WTC11 (cell line): Measurements from ENCODE around the gene REN. TPM values are rescaled to one million over a fixed set of nuclear protein-coding genes. Genes with fewer than 3 reads are reported as not detected.

Source experiments
- ATAC-seq: fragments of 200-7000 bp; cut with Tn5 transposase; 2 replicates; pipeline ENCODE4 v1.10.0; 2021; ENCODE audit warnings: mild to moderate bottlenecking, moderate library complexity
- CTCF ChIA-PET: fragments of 300-600 bp; sonication (Branson Sonifier 250); formaldehyde crosslinking; loops from one replicate; lab custom pipeline; 2021; ENCODE audit warnings: antibody characterized with exemption; lab: Charles Lee
- POLR2A ChIA-PET: fragments of 350-600 bp; sonication (Branson Sonifier 250); formaldehyde crosslinking; loops from one replicate; lab custom pipeline; 2021; ENCODE audit warnings: antibody characterized with exemption; lab: Charles Lee
- DNase-seq: peaks from one replicate; pipeline ENCODE4 v3.0.0; 2021; ENCODE audit warnings: low spot score
- H3K27ac Mint-ChIP-seq: 2 replicates; pipeline ENCODE4 v1.8.0; 2021; ENCODE audit warnings: mixed read lengths
- H3K27me3 Mint-ChIP-seq: 2 replicates; pipeline ENCODE4 v1.8.0; 2021; ENCODE audit warnings: low read depth, mild to moderate bottlenecking, moderate library complexity, mixed read lengths
- H3K36me3 Mint-ChIP-seq: 2 replicates; pipeline ENCODE4 v1.8.0; 2021; ENCODE audit warnings: mixed read lengths
- H3K4me1 Mint-ChIP-seq: 2 replicates; pipeline ENCODE4 v1.8.0; 2022; ENCODE audit warnings: mixed read lengths
- H3K4me3 Mint-ChIP-seq: 2 replicates; pipeline ENCODE4 v1.8.0; 2021; ENCODE audit warnings: mild to moderate bottlenecking, moderate library complexity, mixed read lengths
- H3K9me3 Mint-ChIP-seq: 2 replicates; pipeline ENCODE4 v1.8.0; 2021; ENCODE audit warnings: mixed read lengths
- CTCF ChIP-seq: fragments of 200-600 bp; IDR thresholded peaks from 2 replicates; pipeline ENCODE4 v1.8.0; 2022; ENCODE audit warnings: antibody characterized with exemption
- E2F1 ChIP-seq: sonication (generic); formaldehyde crosslinking; IDR thresholded peaks from 2 replicates; pipeline ENCODE4 v1.8.0; 2022; ENCODE audit warnings: mild to moderate bottlenecking, missing genetic modification reagents
- ESRRA ChIP-seq: sonication (generic); formaldehyde crosslinking; IDR thresholded peaks from 2 replicates; pipeline ENCODE4 v1.8.1; 2022; ENCODE audit warnings: mild to moderate bottlenecking, missing genetic modification reagents, borderline replicate concordance
- HMGXB4 ChIP-seq: sonication (generic); formaldehyde crosslinking; IDR thresholded peaks from 2 replicates; pipeline ENCODE4 v1.8.1; 2023; ENCODE audit warnings: mild to moderate bottlenecking, moderate library complexity, missing genetic modification reagents
- IRF2 ChIP-seq: sonication (generic); formaldehyde crosslinking; IDR thresholded peaks from 2 replicates; pipeline ENCODE4 v1.8.0; 2022; ENCODE audit warnings: low read depth, missing genetic modification reagents, borderline replicate concordance
- JAZF1 ChIP-seq: fragments of 250-450 bp; sonication (Bioruptor Pico); IDR thresholded peaks from 2 replicates; pipeline ENCODE4 v1.9.0; 2021; ENCODE audit warnings: moderate library complexity, mild to moderate bottlenecking, inconsistent platforms
- MXD4 ChIP-seq: fragments of 250-450 bp; sonication (Bioruptor Pico); IDR thresholded peaks from 2 replicates; pipeline ENCODE4 v1.8.0; 2021; ENCODE audit warnings: mild to moderate bottlenecking, moderate library complexity, borderline replicate concordance
- NFE2L1 ChIP-seq: sonication (generic); formaldehyde crosslinking; IDR thresholded peaks from 2 replicates; pipeline ENCODE4 v1.8.1; 2023; ENCODE audit warnings: missing genetic modification reagents
- NR1H2 ChIP-seq: sonication (generic); formaldehyde crosslinking; IDR thresholded peaks from 2 replicates; pipeline ENCODE4 v1.9.0; 2021; ENCODE audit warnings: mild to moderate bottlenecking, moderate library complexity, missing genetic modification reagents
- NR3C1 ChIP-seq: sonication (generic); formaldehyde crosslinking; conservative IDR thresholded peaks from 2 replicates; pipeline ENCODE4 v1.8.1; 2023; ENCODE audit warnings: low read depth, mild to moderate bottlenecking, missing genetic modification reagents
- TP53 ChIP-seq: sonication (generic); formaldehyde crosslinking; IDR thresholded peaks from 2 replicates; pipeline ENCODE4 v1.8.1; 2023; ENCODE audit warnings: mild to moderate bottlenecking, missing genetic modification reagents
- ZBTB21 ChIP-seq: sonication (generic); formaldehyde crosslinking; IDR thresholded peaks from 2 replicates; pipeline ENCODE4 v1.8.1; 2023; ENCODE audit warnings: mild to moderate bottlenecking, missing genetic modification reagents, borderline replicate concordance
- ZMAT4 ChIP-seq: fragments of 250-450 bp; sonication (Bioruptor Pico); IDR thresholded peaks from 2 replicates; pipeline ENCODE4 v1.9.0; 2021; ENCODE audit warnings: mild to moderate bottlenecking
- ZNF138 ChIP-seq: sonication (generic); formaldehyde crosslinking; conservative IDR thresholded peaks from 2 replicates; pipeline ENCODE4 v1.8.1; 2022; ENCODE audit warnings: mild to moderate bottlenecking, moderate library complexity, missing genetic modification reagents
- ZNF281 ChIP-seq: sonication (generic); formaldehyde crosslinking; IDR thresholded peaks from 2 replicates; pipeline ENCODE4 v1.8.0; 2023; ENCODE audit warnings: mild to moderate bottlenecking, missing genetic modification reagents
- total RNA-seq: library from RNA; stranded (reverse); gene quantifications from 3 replicates; pipeline ENCODE4 v1.2.3, GENCODE V29; 2021
- TF ChIP-seq, protein P1 (sequence below): sonication (generic); formaldehyde crosslinking; IDR thresholded peaks from 2 replicates; pipeline ENCODE4 v1.8.0; 2023; ENCODE audit warnings: missing genetic modification reagents, mild to moderate bottlenecking, borderline replicate concordance
- TF ChIP-seq, protein P2 (sequence below): sonication (generic); formaldehyde crosslinking; conservative IDR thresholded peaks from 2 replicates; pipeline ENCODE4 v1.8.1; 2022; ENCODE audit warnings: mild to moderate bottlenecking, missing genetic modification reagents

REN gene
- total RNA-seq, 1 experiment from 2014 or later = not detected

GRCh38 chr1:204178487-204179281, 12.5 kb upstream of the REN start:
- Mint-ChIP-seq H3K4me1 (no peaks in the 10 kb centered on the region), H3K36me3 (no peaks in the 10 kb centered on the region), H3K27me3 (peaks cover 40% of the 10 kb centered on the region), H3K4me3 (no peak overlapping the region), H3K27ac (no peak overlapping the region), H3K9me3 (peaks cover 17% of the 10 kb centered on the region)
- POLR2A ChIA-PET = no interaction called here
- CTCF ChIA-PET = interaction anchor here (4.9 kb wide), 1 partner anchor 16 kb away, joined by 20 read pairs; no protein-coding TSS in a partner anchor
- DNase-seq = no peak
- TF ChIP-seq IRF2 (CRISPR knock-in tag) (no peak), NR1H2 (CRISPR knock-in tag) (no peak)
- ATAC-seq = no peak

- CTCF ChIA-PET = interaction anchor here (1.5 to 4.9 kb wide), 3 partner anchors 12 to 30 kb away, joined by 3 to 20 read pairs (median 9); no protein-coding TSS in a partner anchor
- no peak for DNase-seq
- no peaks in the 10 kb centered on the region for H3K4me1 Mint-ChIP-seq
- no peak for ATAC-seq
- H3K36me3 Mint-ChIP-seq = no peaks in the 10 kb centered on the region
- H3K27me3 Mint-ChIP-seq = peaks cover 42% of the 10 kb centered on the region
- TF ChIP-seq NFE2L1 (CRISPR knock-in tag) = no peak
- TF ChIP-seq ZNF138 = no peak
- TF ChIP-seq, protein P1, sequence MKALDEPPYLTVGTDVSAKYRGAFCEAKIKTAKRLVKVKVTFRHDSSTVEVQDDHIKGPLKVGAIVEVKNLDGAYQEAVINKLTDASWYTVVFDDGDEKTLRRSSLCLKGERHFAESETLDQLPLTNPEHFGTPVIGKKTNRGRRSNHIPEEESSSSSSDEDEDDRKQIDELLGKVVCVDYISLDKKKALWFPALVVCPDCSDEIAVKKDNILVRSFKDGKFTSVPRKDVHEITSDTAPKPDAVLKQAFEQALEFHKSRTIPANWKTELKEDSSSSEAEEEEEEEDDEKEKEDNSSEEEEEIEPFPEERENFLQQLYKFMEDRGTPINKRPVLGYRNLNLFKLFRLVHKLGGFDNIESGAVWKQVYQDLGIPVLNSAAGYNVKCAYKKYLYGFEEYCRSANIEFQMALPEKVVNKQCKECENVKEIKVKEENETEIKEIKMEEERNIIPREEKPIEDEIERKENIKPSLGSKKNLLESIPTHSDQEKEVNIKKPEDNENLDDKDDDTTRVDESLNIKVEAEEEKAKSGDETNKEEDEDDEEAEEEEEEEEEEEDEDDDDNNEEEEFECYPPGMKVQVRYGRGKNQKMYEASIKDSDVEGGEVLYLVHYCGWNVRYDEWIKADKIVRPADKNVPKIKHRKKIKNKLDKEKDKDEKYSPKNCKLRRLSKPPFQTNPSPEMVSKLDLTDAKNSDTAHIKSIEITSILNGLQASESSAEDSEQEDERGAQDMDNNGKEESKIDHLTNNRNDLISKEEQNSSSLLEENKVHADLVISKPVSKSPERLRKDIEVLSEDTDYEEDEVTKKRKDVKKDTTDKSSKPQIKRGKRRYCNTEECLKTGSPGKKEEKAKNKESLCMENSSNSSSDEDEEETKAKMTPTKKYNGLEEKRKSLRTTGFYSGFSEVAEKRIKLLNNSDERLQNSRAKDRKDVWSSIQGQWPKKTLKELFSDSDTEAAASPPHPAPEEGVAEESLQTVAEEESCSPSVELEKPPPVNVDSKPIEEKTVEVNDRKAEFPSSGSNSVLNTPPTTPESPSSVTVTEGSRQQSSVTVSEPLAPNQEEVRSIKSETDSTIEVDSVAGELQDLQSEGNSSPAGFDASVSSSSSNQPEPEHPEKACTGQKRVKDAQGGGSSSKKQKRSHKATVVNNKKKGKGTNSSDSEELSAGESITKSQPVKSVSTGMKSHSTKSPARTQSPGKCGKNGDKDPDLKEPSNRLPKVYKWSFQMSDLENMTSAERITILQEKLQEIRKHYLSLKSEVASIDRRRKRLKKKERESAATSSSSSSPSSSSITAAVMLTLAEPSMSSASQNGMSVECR (CRISPR knock-in tag) = no peak
- TF ChIP-seq JAZF1 (CRISPR knock-in tag) = no peak
- TF ChIP-seq ZMAT4 (CRISPR knock-in tag) = no peak
- TF ChIP-seq NR1H2 (CRISPR knock-in tag) = no peak
- no peak for TF ChIP-seq E2F1 (CRISPR knock-in tag)
- no peak overlapping the region for H3K4me3 Mint-ChIP-seq
- POLR2A ChIA-PET = no interaction called here
- no peak overlapping the region for H3K27ac Mint-ChIP-seq
- peaks cover 23% of the 10 kb centered on the region for H3K9me3 Mint-ChIP-seq
Measured at GRCh38 chr1:204177133-204177532, 11.0 kb upstream of the REN start.

DNA sequence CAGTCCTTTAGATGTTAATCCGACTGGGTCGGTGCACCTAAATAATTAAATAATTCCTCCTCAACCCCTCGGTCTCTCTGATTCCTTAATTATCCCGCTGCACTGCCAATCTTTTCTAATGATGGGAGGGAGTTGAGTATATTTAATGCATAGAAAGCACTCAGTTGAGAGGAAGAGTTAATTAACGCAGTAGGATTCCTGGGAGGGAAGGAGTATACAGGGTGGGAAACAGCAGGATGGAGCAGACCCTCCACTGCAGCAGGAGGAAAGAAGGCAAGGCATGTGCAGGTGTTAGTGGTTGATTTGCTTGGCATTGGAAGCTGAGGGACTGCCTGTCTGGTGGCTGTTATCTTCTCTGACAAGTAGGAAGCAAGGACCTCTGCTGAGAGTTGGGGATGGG, 9.9 kb upstream of the REN start:
- H3K9me3 Mint-ChIP-seq = peaks cover 28% of the 10 kb centered on the region
- POLR2A ChIA-PET = interaction anchor here (0.6 kb wide), 1 partner anchor 18 kb away, joined by 4 read pairs; no protein-coding TSS in a partner anchor
- TF ChIP-seq, protein P2, sequence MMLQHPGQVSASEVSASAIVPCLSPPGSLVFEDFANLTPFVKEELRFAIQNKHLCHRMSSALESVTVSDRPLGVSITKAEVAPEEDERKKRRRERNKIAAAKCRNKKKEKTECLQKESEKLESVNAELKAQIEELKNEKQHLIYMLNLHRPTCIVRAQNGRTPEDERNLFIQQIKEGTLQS (CRISPR knock-in tag) = no peak
- TF ChIP-seq TP53 (CRISPR knock-in tag) (no peak), MXD4 (no peak), CTCF (no peak), ESRRA (CRISPR knock-in tag) (no peak), HMGXB4 (CRISPR knock-in tag) (no peak), ZNF281 (CRISPR knock-in tag) (no peak), ZBTB21 (no peak), NR3C1 (CRISPR knock-in tag) (no peak)

More for the DNA sequence above, 9.9 kb upstream of the REN start:
- ATAC-seq = no peak
- DNase-seq = no peak
- Mint-ChIP-seq H3K27me3 (peaks cover 45% of the 10 kb centered on the region), H3K4me3 (no peak overlapping the region), H3K36me3 (peaks cover 4% of the 10 kb centered on the region), H3K27ac (no peak overlapping the region), H3K4me1 (no peaks in the 10 kb centered on the region)
- CTCF ChIA-PET = interaction anchor here (1.4 to 4.9 kb wide), 5 partner anchors 13 to 38 kb away, joined by 3 to 20 read pairs (median 5); partner anchors contain the start of gene GOLT1A
